GM12891 (cell line): ENCODE results near the gene MLST8.
A peak's percentile ranks its signal among the peaks of the same experiment; 100 is the strongest.

Experiments used
- POLR2A ChIP-seq: IDR thresholded peaks from 2 replicates; pipeline ENCODE4 v1.6.1; 2011; ENCODE audit warnings: low read depth, low read length, control low read depth
- POLR2AphosphoS5 ChIP-seq: IDR thresholded peaks from 2 replicates; pipeline ENCODE4 v1.6.1; 2011; ENCODE audit warnings: low read depth, low read length, control low read depth
- TAF1 ChIP-seq: IDR thresholded peaks from 2 replicates; pipeline ENCODE4 v1.6.1; 2011; ENCODE audit warnings: low read depth, low read length, control low read depth

- TF ChIP-seq POLR2A = no peak
- TF ChIP-seq POLR2AphosphoS5 = peak; percentile 7; the same call in 1 of the 2 replicates
- no peak for TF ChIP-seq TAF1
Observed at GRCh38 chr16:2256531-2257140, 51.4 kb downstream of the MLST8 start.
